ENCODE data around the gene GPI. TPM values are rescaled to one million over a fixed set of nuclear protein-coding genes. Genes with fewer than 3 reads are reported as not detected.

Gene GPI
- polyA plus RNA-seq, 1 of the 3 experiments (the other 2 are of a cell fraction), result 144 TPM

GRCh38 chr19:34382471-34382870 lies 17.5 kb downstream of the GPI start:
- H3K36me3 ChIP-seq (replicated peaks in 1 of 2; ENCODE audit: control insufficient read depth in 1 of 2, insufficient read depth in 2 of 2, low read length in 1 of 2), result peaks cover 14 to 82% of the 10 kb centered on the region in 2 experiments
- H4K20me1 ChIP-seq (ENCODE audit: insufficient read depth), result no peaks in the 10 kb centered on the region
- no peaks in the 10 kb centered on the region for H3K4me1 ChIP-seq (ENCODE audit: control insufficient read depth in 1 of 2, insufficient read depth in 2 of 2, low read depth in 1 of 2, low read length in 1 of 2)
- ChIA-PET POLR2A (interaction anchor here (0.6 kb wide), 1 partner anchor 17 kb away, joined by 3 read pairs; no protein-coding TSS in a partner anchor), CTCF (no interaction called here)
- H3K9me3 ChIP-seq, result no peaks in the 10 kb centered on the region
- H3K79me2 ChIP-seq (ENCODE audit: insufficient read depth), result no peaks in the 10 kb centered on the region
- no peak overlapping the region for H3K4me2 ChIP-seq
- no peak overlapping the region for H3K9ac ChIP-seq
- H2AFZ ChIP-seq (ENCODE audit: low read depth), result no peak overlapping the region
- TF ChIP-seq, protein P1, sequence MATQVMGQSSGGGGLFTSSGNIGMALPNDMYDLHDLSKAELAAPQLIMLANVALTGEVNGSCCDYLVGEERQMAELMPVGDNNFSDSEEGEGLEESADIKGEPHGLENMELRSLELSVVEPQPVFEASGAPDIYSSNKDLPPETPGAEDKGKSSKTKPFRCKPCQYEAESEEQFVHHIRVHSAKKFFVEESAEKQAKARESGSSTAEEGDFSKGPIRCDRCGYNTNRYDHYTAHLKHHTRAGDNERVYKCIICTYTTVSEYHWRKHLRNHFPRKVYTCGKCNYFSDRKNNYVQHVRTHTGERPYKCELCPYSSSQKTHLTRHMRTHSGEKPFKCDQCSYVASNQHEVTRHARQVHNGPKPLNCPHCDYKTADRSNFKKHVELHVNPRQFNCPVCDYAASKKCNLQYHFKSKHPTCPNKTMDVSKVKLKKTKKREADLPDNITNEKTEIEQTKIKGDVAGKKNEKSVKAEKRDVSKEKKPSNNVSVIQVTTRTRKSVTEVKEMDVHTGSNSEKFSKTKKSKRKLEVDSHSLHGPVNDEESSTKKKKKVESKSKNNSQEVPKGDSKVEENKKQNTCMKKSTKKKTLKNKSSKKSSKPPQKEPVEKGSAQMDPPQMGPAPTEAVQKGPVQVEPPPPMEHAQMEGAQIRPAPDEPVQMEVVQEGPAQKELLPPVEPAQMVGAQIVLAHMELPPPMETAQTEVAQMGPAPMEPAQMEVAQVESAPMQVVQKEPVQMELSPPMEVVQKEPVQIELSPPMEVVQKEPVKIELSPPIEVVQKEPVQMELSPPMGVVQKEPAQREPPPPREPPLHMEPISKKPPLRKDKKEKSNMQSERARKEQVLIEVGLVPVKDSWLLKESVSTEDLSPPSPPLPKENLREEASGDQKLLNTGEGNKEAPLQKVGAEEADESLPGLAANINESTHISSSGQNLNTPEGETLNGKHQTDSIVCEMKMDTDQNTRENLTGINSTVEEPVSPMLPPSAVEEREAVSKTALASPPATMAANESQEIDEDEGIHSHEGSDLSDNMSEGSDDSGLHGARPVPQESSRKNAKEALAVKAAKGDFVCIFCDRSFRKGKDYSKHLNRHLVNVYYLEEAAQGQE (IDR thresholded peaks at IDR 0.05; ENCODE audit: low read depth, low read length), result no peak
- TF ChIP-seq TCF12 (IDR thresholded peaks at IDR 0.05), result no peak
- no peak for TF ChIP-seq RCOR1 (IDR thresholded peaks at IDR 0.05; ENCODE audit: low read length)
- H3K9me2 ChIP-seq, result no peaks in the 10 kb centered on the region
- H3F3A ChIP-seq (replicated peaks; ENCODE audit: insufficient read depth), result no peaks in the 10 kb centered on the region
- DNase-seq, result no peak
- no peaks in the 10 kb centered on the region for H3K27me3 ChIP-seq (ENCODE audit: insufficient read depth)
- WGBS (ENCODE audit: low lambda C conversion rate), result 96% methylated on average over 4 of the region's 4 CpGs
- no peak overlapping the region for H3K27ac ChIP-seq (ENCODE audit: low read depth in 2 of 2, low read length in 1 of 2)
- H3K4me3 ChIP-seq (ENCODE audit: low read depth in 2 of 2, low read length in 1 of 2), result no peak overlapping the region

DNA sequence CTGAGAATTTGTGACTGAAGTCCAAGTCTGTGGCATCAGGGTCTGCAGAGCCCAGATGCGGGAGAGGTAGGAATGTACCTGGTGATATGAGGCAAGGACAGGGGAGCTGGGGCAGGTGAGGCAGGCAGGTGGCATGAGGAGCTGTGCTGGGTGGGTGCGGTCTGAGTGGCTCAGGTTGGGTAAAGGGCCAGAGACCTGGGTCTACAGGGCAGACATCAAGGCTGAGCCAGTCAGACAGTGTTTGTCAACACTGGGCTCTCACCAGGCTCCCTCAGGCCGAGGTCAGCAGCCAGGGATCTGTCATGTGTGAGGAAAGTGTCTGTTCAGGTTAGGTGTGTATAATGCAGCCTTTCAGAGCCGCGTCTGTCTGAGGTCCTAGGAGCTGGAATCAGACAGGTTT lies 18.6 kb downstream of the GPI start:
- no peak overlapping the region for H2AFZ ChIP-seq (ENCODE audit: low read depth)

More for the DNA sequence above, 18.6 kb downstream of the GPI start:
- H3K36me3 ChIP-seq (replicated peaks in 1 of 2; ENCODE audit: control insufficient read depth in 1 of 2, insufficient read depth in 2 of 2, low read length in 1 of 2), result peaks cover 14 to 77% of the 10 kb centered on the region in 2 experiments
- no peaks in the 10 kb centered on the region for H3F3A ChIP-seq (replicated peaks; ENCODE audit: insufficient read depth)
- H3K4me2 ChIP-seq, result no peak overlapping the region
- ChIA-PET POLR2A (interaction anchor here (0.8 kb wide), 1 partner anchor 10 kb away, joined by 6 read pairs; no protein-coding TSS in a partner anchor), CTCF (no interaction called here)
- no peak overlapping the region for H3K4me3 ChIP-seq (ENCODE audit: low read depth in 2 of 2, low read length in 1 of 2)
- WGBS (ENCODE audit: low lambda C conversion rate), result 100% methylated on average over 3 of the region's 5 CpGs
- no peaks in the 10 kb centered on the region for H3K9me3 ChIP-seq
- no peaks in the 10 kb centered on the region for H3K4me1 ChIP-seq (ENCODE audit: control insufficient read depth in 1 of 2, insufficient read depth in 2 of 2, low read depth in 1 of 2, low read length in 1 of 2)
- H3K9ac ChIP-seq, result no peak overlapping the region
- DNase-seq, result no peak
- no peaks in the 10 kb centered on the region for H3K27me3 ChIP-seq (ENCODE audit: insufficient read depth)
- no peaks in the 10 kb centered on the region for H4K20me1 ChIP-seq (ENCODE audit: insufficient read depth)
- H3K79me2 ChIP-seq (ENCODE audit: insufficient read depth), result no peaks in the 10 kb centered on the region
- no peak overlapping the region for H3K27ac ChIP-seq (ENCODE audit: low read depth in 2 of 2, low read length in 1 of 2)
- no peaks in the 10 kb centered on the region for H3K9me2 ChIP-seq
- TF ChIP-seq EP300 (IDR thresholded peaks at IDR 0.05; ENCODE audit: borderline replicate concordance in 1 of 2, low read depth in 1 of 2, low read length in 1 of 2) (no peak), NRF1 (IDR thresholded peaks at IDR 0.05; ENCODE audit: low read depth, low read length) (no peak), TAF1 (IDR thresholded peaks at IDR 0.05; ENCODE audit: borderline replicate concordance, low read depth, low read length) (no peak), MEF2A (IDR thresholded peaks at IDR 0.05; ENCODE audit: borderline replicate concordance, low read depth) (no peak), GATA2 (CRISPR knock-in tag; IDR thresholded peaks at IDR 0.05) (no peak), USF1 (IDR thresholded peaks at IDR 0.05; ENCODE audit: borderline replicate concordance, low read depth) (no peak), FOSL2 (IDR thresholded peaks at IDR 0.05; ENCODE audit: borderline replicate concordance, low read depth) (no peak), RXRA (IDR thresholded peaks at IDR 0.05; ENCODE audit: borderline replicate concordance, low read depth) (no peak), JUND (IDR thresholded peaks at IDR 0.05) (no peak), MXI1 (IDR thresholded peaks at IDR 0.05; ENCODE audit: low read depth, low read length) (no peak), PBX3 (IDR thresholded peaks at IDR 0.05) (no peak), FOXJ3 (CRISPR knock-in tag; IDR thresholded peaks at IDR 0.05) (no peak), SMC3 (IDR thresholded peaks at IDR 0.05; ENCODE audit: low read depth, low read length) (no peak), ELF1 (IDR thresholded peaks at IDR 0.05) (no peak), TEAD4 (IDR thresholded peaks at IDR 0.05; ENCODE audit: borderline replicate concordance, insufficient read depth) (no peak), CHD2 (IDR thresholded peaks at IDR 0.05; ENCODE audit: low read length, partially characterized antibody) (no peak)
- TF ChIP-seq, protein P2, sequence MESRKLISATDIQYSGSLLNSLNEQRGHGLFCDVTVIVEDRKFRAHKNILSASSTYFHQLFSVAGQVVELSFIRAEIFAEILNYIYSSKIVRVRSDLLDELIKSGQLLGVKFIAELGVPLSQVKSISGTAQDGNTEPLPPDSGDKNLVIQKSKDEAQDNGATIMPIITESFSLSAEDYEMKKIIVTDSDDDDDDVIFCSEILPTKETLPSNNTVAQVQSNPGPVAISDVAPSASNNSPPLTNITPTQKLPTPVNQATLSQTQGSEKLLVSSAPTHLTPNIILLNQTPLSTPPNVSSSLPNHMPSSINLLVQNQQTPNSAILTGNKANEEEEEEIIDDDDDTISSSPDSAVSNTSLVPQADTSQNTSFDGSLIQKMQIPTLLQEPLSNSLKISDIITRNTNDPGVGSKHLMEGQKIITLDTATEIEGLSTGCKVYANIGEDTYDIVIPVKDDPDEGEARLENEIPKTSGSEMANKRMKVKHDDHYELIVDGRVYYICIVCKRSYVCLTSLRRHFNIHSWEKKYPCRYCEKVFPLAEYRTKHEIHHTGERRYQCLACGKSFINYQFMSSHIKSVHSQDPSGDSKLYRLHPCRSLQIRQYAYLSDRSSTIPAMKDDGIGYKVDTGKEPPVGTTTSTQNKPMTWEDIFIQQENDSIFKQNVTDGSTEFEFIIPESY (IDR thresholded peaks at IDR 0.05; ENCODE audit: borderline replicate concordance, low read depth), result no peak
